ENCODE data around the gene USP38.

GRCh38 chr4:143203577-143203976 lies 18.9 kb downstream of the USP38 start:
- TF ChIP-seq, protein P1, sequence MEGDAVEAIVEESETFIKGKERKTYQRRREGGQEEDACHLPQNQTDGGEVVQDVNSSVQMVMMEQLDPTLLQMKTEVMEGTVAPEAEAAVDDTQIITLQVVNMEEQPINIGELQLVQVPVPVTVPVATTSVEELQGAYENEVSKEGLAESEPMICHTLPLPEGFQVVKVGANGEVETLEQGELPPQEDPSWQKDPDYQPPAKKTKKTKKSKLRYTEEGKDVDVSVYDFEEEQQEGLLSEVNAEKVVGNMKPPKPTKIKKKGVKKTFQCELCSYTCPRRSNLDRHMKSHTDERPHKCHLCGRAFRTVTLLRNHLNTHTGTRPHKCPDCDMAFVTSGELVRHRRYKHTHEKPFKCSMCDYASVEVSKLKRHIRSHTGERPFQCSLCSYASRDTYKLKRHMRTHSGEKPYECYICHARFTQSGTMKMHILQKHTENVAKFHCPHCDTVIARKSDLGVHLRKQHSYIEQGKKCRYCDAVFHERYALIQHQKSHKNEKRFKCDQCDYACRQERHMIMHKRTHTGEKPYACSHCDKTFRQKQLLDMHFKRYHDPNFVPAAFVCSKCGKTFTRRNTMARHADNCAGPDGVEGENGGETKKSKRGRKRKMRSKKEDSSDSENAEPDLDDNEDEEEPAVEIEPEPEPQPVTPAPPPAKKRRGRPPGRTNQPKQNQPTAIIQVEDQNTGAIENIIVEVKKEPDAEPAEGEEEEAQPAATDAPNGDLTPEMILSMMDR (IDR thresholded peaks at IDR 0.05): no peak
- TF ChIP-seq POLR2A (IDR thresholded peaks at IDR 0.05): no peak
